ENCODE data around the gene DYDC2.
"Not testable (repeated sequence)": the region's sequence is repeated elsewhere in the genome, so short reads cannot be mapped to it uniquely, and the experiment has no call there.

The DYDC2 gene

DNA sequence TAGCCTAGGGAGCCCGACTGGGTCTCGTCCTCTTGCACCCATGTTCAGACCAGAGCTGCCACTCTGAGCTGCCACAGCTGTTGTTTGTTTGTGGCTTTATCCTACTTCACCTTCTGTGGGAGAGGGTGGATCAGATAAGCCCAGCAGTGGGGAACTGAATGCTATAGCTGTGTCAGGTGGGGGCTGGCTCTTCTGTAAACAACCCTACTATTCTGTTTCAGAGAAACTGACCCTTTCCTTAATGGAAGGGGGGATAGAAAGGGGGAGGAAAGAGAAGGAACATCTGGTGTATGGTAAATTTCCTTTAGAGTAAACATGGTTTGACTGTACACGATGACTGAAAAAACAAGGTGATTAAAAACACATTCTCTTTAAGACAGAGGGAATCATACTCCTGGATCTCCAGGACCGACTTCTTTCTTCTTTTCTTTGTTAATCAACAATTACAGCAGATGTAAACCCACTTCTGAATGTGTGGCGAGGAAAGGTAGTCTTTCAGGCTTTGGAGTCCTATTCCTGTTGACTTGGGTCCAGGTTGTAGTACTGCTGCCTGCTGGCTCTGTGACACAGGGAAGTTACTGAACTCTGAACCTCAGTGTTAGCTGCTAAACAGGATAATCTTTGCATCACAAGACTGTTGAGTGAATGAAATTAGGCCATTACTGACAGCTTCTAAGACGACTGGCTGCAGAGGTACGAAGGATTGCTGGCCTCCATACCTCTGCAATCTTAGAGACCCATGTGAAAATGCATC is 57.7 kb downstream of the DYDC2 start:
- no peak for DNase-seq (ENCODE audit: low spot score)

DNA sequence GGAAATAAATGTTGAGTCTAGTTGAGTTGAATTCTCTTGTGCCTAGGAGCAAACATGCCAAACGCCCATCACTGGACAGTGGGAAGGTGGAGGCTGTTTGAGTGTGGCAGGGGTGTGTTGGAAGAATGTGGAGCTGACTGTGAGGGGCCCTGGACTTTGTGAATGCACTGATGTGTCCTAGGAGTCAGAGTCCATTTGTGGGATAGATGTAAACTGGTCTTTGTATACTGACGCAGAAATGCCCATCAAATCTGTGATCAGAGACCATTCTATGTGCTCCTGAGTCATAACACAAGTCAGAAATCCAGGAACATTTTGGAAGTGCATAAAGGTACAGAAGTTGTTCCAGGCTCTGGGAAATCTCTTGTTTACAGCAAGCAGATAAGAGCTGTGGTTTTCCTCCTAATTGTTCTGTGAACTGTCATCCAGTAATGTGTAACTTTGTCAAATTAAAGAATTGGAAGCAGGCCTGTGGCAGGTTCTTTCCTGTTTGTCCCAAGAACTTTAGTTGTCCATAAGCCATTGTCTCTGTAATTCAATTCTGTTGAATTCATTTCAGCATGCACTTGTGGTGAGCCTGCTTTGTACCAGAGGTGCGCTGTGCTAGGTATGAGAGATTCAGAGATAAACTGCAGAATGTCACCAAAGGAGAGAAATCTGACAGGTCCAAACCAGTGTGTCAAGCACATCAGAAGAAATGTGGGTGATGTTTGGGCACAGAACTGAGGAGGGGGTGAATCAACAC is 59.3 kb downstream of the DYDC2 start:
- DNase-seq (ENCODE audit: low spot score) = no peak

DNA sequence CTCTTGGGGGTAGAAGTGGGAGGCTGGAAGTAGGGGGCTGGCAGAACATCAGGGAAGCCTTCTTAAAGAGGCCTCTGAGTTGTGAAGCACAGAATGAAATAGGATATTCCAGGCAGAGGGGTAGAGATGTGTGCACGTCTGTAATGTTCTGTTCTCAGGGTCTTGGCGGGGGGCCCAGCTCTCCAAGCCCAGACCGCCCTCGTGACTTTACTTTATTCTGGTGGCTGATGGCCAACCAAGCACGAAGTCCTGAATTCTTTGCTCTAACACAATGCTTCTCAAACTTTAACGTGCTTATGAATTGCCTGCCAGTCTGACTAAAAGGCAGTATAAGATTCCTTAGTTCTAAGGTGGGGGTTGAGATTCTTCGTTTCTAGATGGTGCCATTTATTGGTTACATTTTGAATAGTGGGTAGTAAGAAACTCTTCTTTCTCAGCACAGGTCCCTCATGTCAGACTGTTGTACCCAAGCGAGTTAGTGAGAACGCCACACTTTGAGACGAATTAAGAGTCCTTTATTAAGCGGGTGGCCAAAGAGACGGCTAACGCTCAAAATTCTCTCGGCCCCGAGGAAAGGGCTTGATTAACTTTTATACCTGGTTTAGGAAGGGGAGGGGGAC is 60.0 kb downstream of the DYDC2 start:
- no peak for DNase-seq (ENCODE audit: low spot score)

DNA sequence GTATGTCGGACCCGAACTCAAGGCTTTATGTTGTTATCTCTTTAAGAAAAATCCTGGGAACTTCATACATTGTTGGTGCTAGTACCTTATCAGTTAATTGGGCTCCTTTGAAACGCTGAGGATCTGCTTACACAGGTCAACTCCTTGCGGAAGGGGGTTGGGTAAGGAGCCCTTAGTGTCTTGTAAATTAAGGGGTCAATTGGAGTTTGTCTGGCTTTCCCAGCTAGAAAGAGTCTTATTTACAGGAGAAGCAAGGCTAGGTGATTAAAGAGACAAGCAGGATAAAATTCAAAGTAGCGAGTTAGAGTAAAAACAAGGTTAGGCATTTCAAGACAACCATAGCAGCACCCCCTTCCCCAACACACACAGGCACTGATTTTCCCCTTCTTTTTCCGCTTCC is 60.7 kb downstream of the DYDC2 start:
- not testable (repeated sequence) for DNase-seq (ENCODE audit: low spot score)
